ENCODE measurements around the gene GALM. TPM values are rescaled to one million over a fixed set of nuclear protein-coding genes. Genes with fewer than 3 reads are reported as not detected.

The GALM gene
- total and polyA plus RNA-seq, 2 experiments from 2014 or later, result 52.6 to 59.4 TPM

- Histone ChIP-seq H3K27ac (no peak overlapping the region), H3K4me3 (no peak overlapping the region), H3K79me2 (no peaks in the 10 kb centered on the region), H4K20me1 (ENCODE audit: insufficient read depth, poor library complexity, severe bottlenecking) (no peaks in the 10 kb centered on the region), H3K27me3 (no peaks in the 10 kb centered on the region), H3K9me3 (ENCODE audit: low read depth) (no peaks in the 10 kb centered on the region), H3K4me1 (ENCODE audit: insufficient read depth) (no peaks in the 10 kb centered on the region), H3K36me3 (replicated peaks; ENCODE audit: insufficient read depth, low read depth) (no peaks in the 10 kb centered on the region), H3K4me2 (no peak overlapping the region), H2AFZ (no peak overlapping the region), H3K9me2 (replicated peaks; ENCODE audit: insufficient read depth) (no peaks in the 10 kb centered on the region)
- WGBS (ENCODE audit: low lambda C conversion rate, missing lambda C conversion rate), result 98% methylated on average over 2 of the region's 2 CpGs
- TF ChIP-seq EZH2phosphoT487 (IDR thresholded peaks at IDR 0.05; ENCODE audit: low read depth, severe bottlenecking, unreplicated experiment) (no peak), EZH2 (IDR thresholded peaks at IDR 0.05; ENCODE audit: borderline replicate concordance) (no peak)
- TF ChIP-seq, protein P1, sequence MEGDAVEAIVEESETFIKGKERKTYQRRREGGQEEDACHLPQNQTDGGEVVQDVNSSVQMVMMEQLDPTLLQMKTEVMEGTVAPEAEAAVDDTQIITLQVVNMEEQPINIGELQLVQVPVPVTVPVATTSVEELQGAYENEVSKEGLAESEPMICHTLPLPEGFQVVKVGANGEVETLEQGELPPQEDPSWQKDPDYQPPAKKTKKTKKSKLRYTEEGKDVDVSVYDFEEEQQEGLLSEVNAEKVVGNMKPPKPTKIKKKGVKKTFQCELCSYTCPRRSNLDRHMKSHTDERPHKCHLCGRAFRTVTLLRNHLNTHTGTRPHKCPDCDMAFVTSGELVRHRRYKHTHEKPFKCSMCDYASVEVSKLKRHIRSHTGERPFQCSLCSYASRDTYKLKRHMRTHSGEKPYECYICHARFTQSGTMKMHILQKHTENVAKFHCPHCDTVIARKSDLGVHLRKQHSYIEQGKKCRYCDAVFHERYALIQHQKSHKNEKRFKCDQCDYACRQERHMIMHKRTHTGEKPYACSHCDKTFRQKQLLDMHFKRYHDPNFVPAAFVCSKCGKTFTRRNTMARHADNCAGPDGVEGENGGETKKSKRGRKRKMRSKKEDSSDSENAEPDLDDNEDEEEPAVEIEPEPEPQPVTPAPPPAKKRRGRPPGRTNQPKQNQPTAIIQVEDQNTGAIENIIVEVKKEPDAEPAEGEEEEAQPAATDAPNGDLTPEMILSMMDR (IDR thresholded peaks at IDR 0.05; ENCODE audit: poor library complexity), result no peak
- DNase-seq (ENCODE audit: low spot score), result no peak
Observed at GRCh38 chr2:38631976-38632375, 33.9 kb upstream of the GALM start.

DNA sequence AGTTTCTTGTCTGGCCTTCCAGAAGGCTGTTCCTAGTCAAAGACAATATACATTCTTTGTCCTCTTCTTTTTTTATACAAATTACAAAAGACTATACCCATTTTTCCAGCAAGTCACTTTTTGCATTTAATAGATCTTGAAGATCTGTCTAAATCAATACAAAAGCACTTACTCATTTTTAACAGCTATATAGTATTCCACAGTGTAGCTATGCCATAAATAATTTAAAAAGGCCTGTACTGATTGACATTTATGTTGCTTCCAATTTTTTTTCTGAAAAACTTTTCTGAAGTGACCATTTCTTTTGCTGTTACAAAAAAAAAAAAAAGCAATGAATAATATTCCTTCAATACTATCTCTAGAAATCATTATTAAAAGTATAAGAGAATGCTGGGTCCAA lies 32.9 kb upstream of the GALM start:
- H3K36me3 ChIP-seq (replicated peaks; ENCODE audit: insufficient read depth, low read depth), result no peaks in the 10 kb centered on the region
- TF ChIP-seq EZH2 (IDR thresholded peaks at IDR 0.05; ENCODE audit: borderline replicate concordance) (no peak), EZH2phosphoT487 (IDR thresholded peaks at IDR 0.05; ENCODE audit: low read depth, severe bottlenecking, unreplicated experiment) (no peak)
- TF ChIP-seq, protein P1 (IDR thresholded peaks at IDR 0.05; ENCODE audit: poor library complexity), result no peak

DNA sequence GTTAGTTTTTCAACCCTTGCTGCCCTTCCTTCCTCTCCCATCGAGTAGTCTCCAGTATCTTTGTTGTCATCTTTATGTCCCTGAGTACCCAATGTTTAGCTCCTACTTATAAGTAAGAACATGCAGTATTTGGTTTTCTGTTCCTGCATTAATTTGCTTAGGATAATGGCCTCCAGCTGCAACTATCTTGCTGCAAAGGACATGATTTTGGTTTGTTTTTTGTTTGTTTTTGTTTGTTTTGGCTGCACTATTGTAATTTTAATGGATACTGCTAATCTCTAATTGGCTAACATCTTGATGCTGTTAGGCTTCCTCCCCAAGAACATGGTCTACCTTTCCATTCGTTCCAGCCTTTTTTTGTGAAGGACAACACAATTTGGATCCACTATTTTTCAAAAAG lies 32.0 kb upstream of the GALM start:
- H3K4me2 ChIP-seq, result no peak overlapping the region
- TF ChIP-seq EZH2phosphoT487 (IDR thresholded peaks at IDR 0.05; ENCODE audit: low read depth, severe bottlenecking, unreplicated experiment), result no peak
- TF ChIP-seq EZH2 (IDR thresholded peaks at IDR 0.05; ENCODE audit: borderline replicate concordance), result no peak
- TF ChIP-seq, protein P1 (IDR thresholded peaks at IDR 0.05; ENCODE audit: poor library complexity), result no peak
- H3K9me2 ChIP-seq (replicated peaks; ENCODE audit: insufficient read depth), result no peaks in the 10 kb centered on the region
- H3K4me1 ChIP-seq (ENCODE audit: insufficient read depth), result no peaks in the 10 kb centered on the region
- H3K4me3 ChIP-seq, result no peak overlapping the region
- DNase-seq (ENCODE audit: low spot score), result no peak
- WGBS (ENCODE audit: low lambda C conversion rate, missing lambda C conversion rate), result 44% methylated on average over 2 of the region's 2 CpGs
- no peak overlapping the region for H2AFZ ChIP-seq
- H3K9me3 ChIP-seq (ENCODE audit: low read depth), result no peaks in the 10 kb centered on the region
- H4K20me1 ChIP-seq (ENCODE audit: insufficient read depth, poor library complexity, severe bottlenecking), result no peaks in the 10 kb centered on the region
- H3K27ac ChIP-seq, result no peak overlapping the region
- no peaks in the 10 kb centered on the region for H3K79me2 ChIP-seq
- no peaks in the 10 kb centered on the region for H3K36me3 ChIP-seq (replicated peaks; ENCODE audit: insufficient read depth, low read depth)
- no peaks in the 10 kb centered on the region for H3K27me3 ChIP-seq

More for the DNA sequence above, 32.9 kb upstream of the GALM start:
- H3K4me2 ChIP-seq, result no peak overlapping the region
- no peak overlapping the region for H3K27ac ChIP-seq
- H3K9me2 ChIP-seq (replicated peaks; ENCODE audit: insufficient read depth), result no peaks in the 10 kb centered on the region
- no peaks in the 10 kb centered on the region for H4K20me1 ChIP-seq (ENCODE audit: insufficient read depth, poor library complexity, severe bottlenecking)
- no peaks in the 10 kb centered on the region for H3K27me3 ChIP-seq
- no peaks in the 10 kb centered on the region for H3K4me1 ChIP-seq (ENCODE audit: insufficient read depth)
- no peaks in the 10 kb centered on the region for H3K79me2 ChIP-seq
- H2AFZ ChIP-seq, result no peak overlapping the region
- H3K9me3 ChIP-seq (ENCODE audit: low read depth), result no peaks in the 10 kb centered on the region
- H3K4me3 ChIP-seq, result no peak overlapping the region
- no peak for DNase-seq (ENCODE audit: low spot score)

- Histone ChIP-seq H3K9me3 (ENCODE audit: low read depth) (no peaks in the 10 kb centered on the region), H3K4me1 (ENCODE audit: insufficient read depth) (no peaks in the 10 kb centered on the region), H3K27me3 (no peaks in the 10 kb centered on the region), H3K36me3 (replicated peaks; ENCODE audit: insufficient read depth, low read depth) (no peaks in the 10 kb centered on the region), H4K20me1 (ENCODE audit: insufficient read depth, poor library complexity, severe bottlenecking) (no peaks in the 10 kb centered on the region), H3K4me3 (no peak overlapping the region), H3K27ac (no peak overlapping the region), H3K79me2 (no peaks in the 10 kb centered on the region), H3K4me2 (no peak overlapping the region), H2AFZ (no peak overlapping the region), H3K9me2 (replicated peaks; ENCODE audit: insufficient read depth) (no peaks in the 10 kb centered on the region)
- DNase-seq (ENCODE audit: low spot score), result no peak
- TF ChIP-seq EZH2 (IDR thresholded peaks at IDR 0.05; ENCODE audit: borderline replicate concordance), result no peak
- TF ChIP-seq, protein P1 (IDR thresholded peaks at IDR 0.05; ENCODE audit: poor library complexity), result no peak
- TF ChIP-seq EZH2phosphoT487 (IDR thresholded peaks at IDR 0.05; ENCODE audit: low read depth, severe bottlenecking, unreplicated experiment), result no peak
- WGBS (ENCODE audit: low lambda C conversion rate, missing lambda C conversion rate), result 71% methylated on average over 3 of the region's 3 CpGs
Observed at GRCh38 chr2:38634684-38635083, 31.2 kb upstream of the GALM start.

Measured in hepatocyte (in vitro differentiated cells).